GM18909 (cell line): ENCODE data around the gene RIN1.
A peak's percentile ranks its signal among the peaks of the same experiment; 100 is the strongest.

Experiments
- ATAC-seq: cut with Tn5 transposase; IDR thresholded peaks from one replicate; pipeline ENCODE4 v1.9.1; 2021; ENCODE audit warnings: mild to moderate bottlenecking; ENCODE audit not compliant: unreplicated experiment, poor library complexity

Gene RIN1

DNA sequence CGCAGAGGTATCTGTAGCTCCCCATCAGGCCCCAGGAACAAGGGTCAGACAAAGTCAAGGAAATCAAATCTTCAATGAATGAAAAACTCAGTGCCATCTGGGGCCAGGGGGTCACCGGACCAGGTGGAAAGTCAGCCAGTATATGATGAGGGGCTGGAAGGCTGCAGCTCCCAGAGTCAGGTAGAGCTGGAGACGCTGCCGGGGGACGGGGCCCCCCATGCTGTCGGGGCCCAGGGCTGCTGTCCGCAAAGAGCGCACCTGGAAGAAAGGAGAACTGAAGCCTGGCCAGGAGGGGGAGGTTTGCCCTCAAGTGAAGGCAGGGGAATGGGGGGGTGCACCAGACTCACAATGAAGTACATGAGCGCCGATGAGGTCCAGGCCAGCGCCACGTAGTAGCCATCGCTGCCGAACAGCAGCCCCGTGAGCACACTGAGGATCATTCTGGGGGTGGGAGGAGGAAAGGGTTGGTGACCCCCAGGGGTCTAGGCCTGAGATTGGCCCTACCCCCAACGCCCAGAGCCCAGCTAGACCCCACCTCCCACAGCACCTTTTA is 51.6 kb downstream of the RIN1 start:
- ATAC-seq = no peak

DNA sequence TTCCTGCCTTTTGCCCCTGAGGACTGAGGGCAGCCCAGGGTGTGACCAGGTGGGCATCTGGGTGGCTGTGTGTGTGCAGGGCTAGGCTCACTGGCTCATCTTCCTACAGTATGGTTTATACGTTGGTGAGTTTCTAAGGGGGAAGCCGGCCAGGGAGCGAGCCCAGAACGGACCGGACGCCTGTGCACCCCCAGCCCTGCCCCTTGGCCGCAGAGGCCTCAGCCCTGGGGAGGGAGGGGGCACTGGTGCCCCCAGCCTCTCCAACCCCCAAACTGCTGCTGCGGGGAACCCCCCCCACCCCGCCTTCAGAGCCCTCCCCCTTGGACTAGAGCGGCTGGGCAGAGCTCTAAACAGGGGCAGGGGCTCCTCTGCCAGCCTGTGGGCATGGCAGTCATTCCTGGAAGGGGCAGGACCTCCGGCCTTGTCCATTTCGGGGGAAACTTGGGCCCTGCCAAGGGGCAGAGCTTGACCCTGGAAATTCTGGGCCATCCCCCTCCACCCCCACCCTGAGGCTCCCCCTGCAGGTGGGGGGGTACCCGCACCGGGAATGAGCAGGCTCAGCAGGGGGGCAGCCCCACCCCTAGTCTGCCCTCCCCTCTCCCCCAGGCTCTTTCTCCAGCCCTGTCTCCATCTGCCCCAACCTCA is 52.7 kb downstream of the RIN1 start:
- ATAC-seq = no peak

DNA sequence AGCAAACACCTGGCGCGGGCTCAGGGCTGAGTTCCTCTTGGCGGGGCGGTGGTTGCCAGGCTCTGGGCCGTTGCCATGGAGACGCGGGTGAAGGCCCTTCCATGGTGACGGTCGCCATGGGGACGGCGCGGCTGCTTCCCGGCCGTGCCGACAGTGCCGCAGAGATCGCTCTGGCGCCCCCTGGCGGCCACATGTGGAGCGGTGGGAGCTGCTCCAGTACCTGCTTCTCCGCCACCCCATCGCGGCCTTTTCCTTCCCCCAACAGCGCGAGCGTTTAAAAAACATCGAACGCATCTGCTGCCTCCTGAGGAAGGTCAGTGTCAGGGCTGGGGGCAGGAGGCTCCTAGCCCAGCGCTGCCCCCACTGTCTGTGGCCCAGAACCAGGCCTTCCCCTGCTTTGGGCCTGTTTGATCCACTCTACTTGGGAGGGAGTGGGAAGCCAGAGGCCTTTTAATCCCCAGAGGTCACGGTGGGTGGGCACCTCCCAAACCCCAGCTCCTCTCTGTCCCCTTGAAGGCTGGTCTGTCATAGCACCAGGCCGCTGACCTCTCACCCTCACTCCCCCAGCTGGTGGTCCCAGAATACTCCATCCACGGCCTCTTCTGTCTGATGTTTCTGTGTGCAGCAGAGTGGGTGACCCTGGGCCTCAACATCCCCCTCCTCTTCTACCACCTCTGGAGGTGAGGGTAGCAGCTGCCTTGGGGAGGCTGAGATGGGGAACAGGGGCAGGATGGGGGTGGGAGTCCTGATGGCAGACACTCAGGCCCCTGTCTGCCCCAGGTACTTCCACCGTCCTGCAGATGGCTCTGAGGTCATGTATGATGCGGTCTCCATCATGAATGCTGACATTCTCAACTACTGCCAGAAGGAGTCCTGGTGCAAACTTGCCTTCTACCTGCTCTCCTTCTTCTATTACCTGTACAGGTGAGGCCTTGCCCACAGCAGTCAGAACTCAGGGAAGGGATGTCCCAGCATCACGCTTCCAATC is 53.5 kb downstream of the RIN1 start:
- ATAC-seq = peak; percentile 72
